Measurements from ENCODE around the gene TRPV5.

The TRPV5 gene

DNA sequence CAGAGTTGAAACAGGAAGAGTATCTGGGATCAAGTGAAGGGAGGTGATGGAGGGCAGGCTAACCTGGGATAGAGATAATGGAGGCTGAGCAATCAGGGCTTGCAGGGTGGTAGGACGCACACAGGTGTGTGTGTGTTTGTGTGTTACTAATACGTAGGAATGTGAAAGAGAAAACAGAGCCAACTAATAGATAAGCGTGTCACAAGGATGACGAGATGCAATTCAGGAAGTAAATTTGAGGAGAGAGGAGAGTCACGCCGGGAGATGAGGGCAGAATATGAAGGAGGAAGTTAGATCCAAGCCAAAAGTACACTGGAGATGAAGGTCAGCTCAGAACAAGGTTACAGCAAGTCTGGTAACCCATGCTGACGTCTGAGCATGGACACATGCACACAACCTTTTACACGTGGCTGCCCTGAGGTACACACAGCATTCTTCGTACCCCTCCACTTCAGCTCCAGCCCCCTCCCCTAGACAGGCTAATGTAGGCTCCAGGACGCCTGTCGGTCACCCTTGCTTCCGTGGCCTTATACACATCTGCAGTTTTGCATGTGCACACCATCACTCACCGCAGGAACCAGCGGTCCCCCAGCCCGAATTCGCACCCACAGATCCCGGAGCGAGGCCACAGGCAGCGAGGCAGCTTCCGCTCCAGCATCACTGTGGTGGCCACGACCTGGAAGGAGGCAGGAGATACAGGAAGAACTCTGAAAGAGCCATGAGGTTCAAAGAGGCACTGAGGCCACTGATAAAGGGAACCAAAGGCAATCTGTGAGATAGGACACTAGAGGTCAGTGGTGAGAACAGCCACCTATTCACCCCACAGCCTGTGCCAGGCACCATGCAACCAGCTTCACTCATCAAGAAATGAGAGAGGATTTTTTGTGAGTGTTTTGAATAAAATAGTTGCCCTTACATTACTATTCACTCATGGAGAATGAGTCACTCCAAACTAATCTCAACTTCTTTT, 24.3 kb downstream of the TRPV5 start:
- peaks cover 42% of the 10 kb centered on the region for H3K27me3 ChIP-seq (ENCODE audit: control insufficient read depth, low read length)
- H3K4me2 ChIP-seq (ENCODE audit: low read length), result no peak overlapping the region
- H3K27ac ChIP-seq (ENCODE audit: low read depth, low read length), result no peak overlapping the region
- H3K4me1 ChIP-seq (ENCODE audit: control insufficient read depth, low read length), result no peaks in the 10 kb centered on the region
- TF ChIP-seq, protein P1, sequence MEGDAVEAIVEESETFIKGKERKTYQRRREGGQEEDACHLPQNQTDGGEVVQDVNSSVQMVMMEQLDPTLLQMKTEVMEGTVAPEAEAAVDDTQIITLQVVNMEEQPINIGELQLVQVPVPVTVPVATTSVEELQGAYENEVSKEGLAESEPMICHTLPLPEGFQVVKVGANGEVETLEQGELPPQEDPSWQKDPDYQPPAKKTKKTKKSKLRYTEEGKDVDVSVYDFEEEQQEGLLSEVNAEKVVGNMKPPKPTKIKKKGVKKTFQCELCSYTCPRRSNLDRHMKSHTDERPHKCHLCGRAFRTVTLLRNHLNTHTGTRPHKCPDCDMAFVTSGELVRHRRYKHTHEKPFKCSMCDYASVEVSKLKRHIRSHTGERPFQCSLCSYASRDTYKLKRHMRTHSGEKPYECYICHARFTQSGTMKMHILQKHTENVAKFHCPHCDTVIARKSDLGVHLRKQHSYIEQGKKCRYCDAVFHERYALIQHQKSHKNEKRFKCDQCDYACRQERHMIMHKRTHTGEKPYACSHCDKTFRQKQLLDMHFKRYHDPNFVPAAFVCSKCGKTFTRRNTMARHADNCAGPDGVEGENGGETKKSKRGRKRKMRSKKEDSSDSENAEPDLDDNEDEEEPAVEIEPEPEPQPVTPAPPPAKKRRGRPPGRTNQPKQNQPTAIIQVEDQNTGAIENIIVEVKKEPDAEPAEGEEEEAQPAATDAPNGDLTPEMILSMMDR (IDR thresholded peaks at IDR 0.05; ENCODE audit: low read depth, low read length, poor library complexity, severe bottlenecking), result peak; percentile 67
- no peak for TF ChIP-seq EZH2phosphoT487 (IDR thresholded peaks at IDR 0.05; ENCODE audit: borderline replicate concordance, low read length)
- no peak overlapping the region for H3K4me3 ChIP-seq (ENCODE audit: low read length)
- no peaks in the 10 kb centered on the region for H4K20me1 ChIP-seq (ENCODE audit: control insufficient read depth, insufficient read depth, low read depth, low read length)
- peaks cover 5% of the 10 kb centered on the region for H3K9me3 ChIP-seq (ENCODE audit: control insufficient read depth, insufficient read depth, low read length)
- H3F3A ChIP-seq (ENCODE audit: control insufficient read depth, insufficient read depth), result no peaks in the 10 kb centered on the region
- H3K79me2 ChIP-seq (ENCODE audit: control insufficient read depth, low read length), result no peaks in the 10 kb centered on the region
- H3K36me3 ChIP-seq (ENCODE audit: control insufficient read depth, low read length), result no peaks in the 10 kb centered on the region
- H3K9me2 ChIP-seq (replicated peaks; ENCODE audit: control insufficient read depth, low read length), result no peaks in the 10 kb centered on the region

DNA sequence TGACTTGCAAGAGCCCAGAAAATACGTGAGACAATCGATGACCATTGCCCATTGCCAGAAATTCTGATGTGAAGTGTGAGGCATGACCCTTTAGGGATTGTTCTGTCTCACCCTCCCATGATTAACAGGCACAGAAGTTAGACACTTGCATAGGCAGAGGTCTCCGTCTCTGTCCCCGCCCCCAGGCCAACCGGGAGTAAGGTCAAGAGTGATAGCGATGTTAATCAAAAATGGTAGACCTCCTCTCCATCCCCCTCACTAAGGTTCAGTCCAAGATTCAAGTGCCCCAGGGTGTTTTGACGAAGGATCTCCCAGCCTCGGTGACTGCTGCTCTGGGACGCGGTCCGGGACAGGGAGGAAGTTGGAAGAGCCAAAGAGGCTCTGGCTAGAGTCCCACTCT, 25.3 kb downstream of the TRPV5 start:
- Histone ChIP-seq H3F3A (ENCODE audit: control insufficient read depth, insufficient read depth) (no peaks in the 10 kb centered on the region), H4K20me1 (ENCODE audit: control insufficient read depth, insufficient read depth, low read depth, low read length) (no peaks in the 10 kb centered on the region), H3K4me3 (ENCODE audit: low read length) (no peak overlapping the region), H3K79me2 (ENCODE audit: control insufficient read depth, low read length) (no peaks in the 10 kb centered on the region), H3K36me3 (ENCODE audit: control insufficient read depth, low read length) (no peaks in the 10 kb centered on the region), H3K4me2 (ENCODE audit: low read length) (no peak overlapping the region), H3K27me3 (ENCODE audit: control insufficient read depth, low read length) (peaks cover 34% of the 10 kb centered on the region), H3K4me1 (ENCODE audit: control insufficient read depth, low read length) (no peaks in the 10 kb centered on the region), H3K9me2 (replicated peaks; ENCODE audit: control insufficient read depth, low read length) (no peaks in the 10 kb centered on the region), H3K9me3 (ENCODE audit: control insufficient read depth, insufficient read depth, low read length) (peaks cover 5% of the 10 kb centered on the region), H3K27ac (ENCODE audit: low read depth, low read length) (no peak overlapping the region)
- TF ChIP-seq, protein P1 (IDR thresholded peaks at IDR 0.05; ENCODE audit: low read depth, low read length, poor library complexity, severe bottlenecking), result no peak
- TF ChIP-seq EZH2phosphoT487 (IDR thresholded peaks at IDR 0.05; ENCODE audit: borderline replicate concordance, low read length), result no peak

DNA sequence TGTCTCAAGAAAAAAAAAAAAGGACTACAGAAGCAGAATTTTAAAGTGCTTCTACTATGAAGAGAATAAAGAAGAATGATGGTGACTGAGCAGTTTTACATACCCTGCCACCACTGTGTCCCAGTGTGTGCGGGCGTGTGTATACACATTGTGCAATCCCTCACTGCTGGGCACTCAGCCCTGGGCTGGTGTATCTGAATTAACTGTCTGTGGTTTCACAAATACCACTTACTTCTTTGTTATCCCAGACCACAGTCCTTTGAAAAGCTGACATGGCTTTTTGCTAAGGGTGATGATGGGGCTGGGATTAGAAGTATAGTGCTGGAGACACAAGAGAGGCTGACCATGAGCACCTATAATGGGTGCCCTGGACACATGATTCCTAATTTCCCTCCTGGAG, 26.9 kb downstream of the TRPV5 start:
- H3K4me2 ChIP-seq (ENCODE audit: low read length), result no peak overlapping the region
- no peak for TF ChIP-seq EZH2phosphoT487 (IDR thresholded peaks at IDR 0.05; ENCODE audit: borderline replicate concordance, low read length)
- TF ChIP-seq, protein P1 (IDR thresholded peaks at IDR 0.05; ENCODE audit: low read depth, low read length, poor library complexity, severe bottlenecking), result no peak

More for the DNA sequence above, 26.9 kb downstream of the TRPV5 start:
- H3K9me2 ChIP-seq (replicated peaks; ENCODE audit: control insufficient read depth, low read length), result no peaks in the 10 kb centered on the region
- H3K9me3 ChIP-seq (ENCODE audit: control insufficient read depth, insufficient read depth, low read length), result peaks cover 5% of the 10 kb centered on the region
- peaks cover 26% of the 10 kb centered on the region for H3K27me3 ChIP-seq (ENCODE audit: control insufficient read depth, low read length)
- no peak overlapping the region for H3K4me3 ChIP-seq (ENCODE audit: low read length)
- H3K36me3 ChIP-seq (ENCODE audit: control insufficient read depth, low read length), result no peaks in the 10 kb centered on the region
- no peaks in the 10 kb centered on the region for H3K4me1 ChIP-seq (ENCODE audit: control insufficient read depth, low read length)
- H3K27ac ChIP-seq (ENCODE audit: low read depth, low read length), result no peak overlapping the region
- no peaks in the 10 kb centered on the region for H3K79me2 ChIP-seq (ENCODE audit: control insufficient read depth, low read length)
- no peaks in the 10 kb centered on the region for H4K20me1 ChIP-seq (ENCODE audit: control insufficient read depth, insufficient read depth, low read depth, low read length)
- no peaks in the 10 kb centered on the region for H3F3A ChIP-seq (ENCODE audit: control insufficient read depth, insufficient read depth)
